Left colon (tissue), 2 donors: ENCODE measurements around the gene TPPP3. TPM values are rescaled to one million over a fixed set of nuclear protein-coding genes. Genes with fewer than 3 reads are reported as not detected.
"Not testable (repeated sequence)": the region's sequence is repeated elsewhere in the genome, so short reads cannot be mapped to it uniquely, and the experiment has no call there.

Source experiments
- ATAC-seq: fragments of 200-7000 bp; cut with Tn5 transposase; one replicate; pipeline ENCODE4 v1.9.1; 2020; ENCODE audit warnings: mild to moderate bottlenecking, moderate library complexity
- DNase-seq, 2 donors: peaks; one replicate each; pipeline ENCODE4 v3.0.0-alpha.2; 2020
- intact Hi-C, 2 donors: fragments of 100-400 bp; cut with DNase I in 1 of 2; cut with micrococcal nuclease in 1 of 2; formaldehyde crosslinking; loops; one replicate each; pipeline versions ENCODE4 v1.11.2 to v1.14.0; 2022; cut with DNase I, micrococcal nuclease
- total RNA-seq, 2 donors: library from RNA; stranded (reverse); fragmentation: NEBNext Ultra II Directional; extraction: Animal tissue kit (Norgen Biotek cat#: 25700); gene quantifications; one replicate each; pipeline ENCODE4 v1.2.1, GENCODE V29; 2021
- donor health status: DM: no; HTN: no; CAD: no.
- donor health status: DM: yes; HTN: yes; CAD: no.

Gene TPPP3
- total RNA-seq, 2 donors from 2014 or later = 4.1 to 8.3 TPM

DNA sequence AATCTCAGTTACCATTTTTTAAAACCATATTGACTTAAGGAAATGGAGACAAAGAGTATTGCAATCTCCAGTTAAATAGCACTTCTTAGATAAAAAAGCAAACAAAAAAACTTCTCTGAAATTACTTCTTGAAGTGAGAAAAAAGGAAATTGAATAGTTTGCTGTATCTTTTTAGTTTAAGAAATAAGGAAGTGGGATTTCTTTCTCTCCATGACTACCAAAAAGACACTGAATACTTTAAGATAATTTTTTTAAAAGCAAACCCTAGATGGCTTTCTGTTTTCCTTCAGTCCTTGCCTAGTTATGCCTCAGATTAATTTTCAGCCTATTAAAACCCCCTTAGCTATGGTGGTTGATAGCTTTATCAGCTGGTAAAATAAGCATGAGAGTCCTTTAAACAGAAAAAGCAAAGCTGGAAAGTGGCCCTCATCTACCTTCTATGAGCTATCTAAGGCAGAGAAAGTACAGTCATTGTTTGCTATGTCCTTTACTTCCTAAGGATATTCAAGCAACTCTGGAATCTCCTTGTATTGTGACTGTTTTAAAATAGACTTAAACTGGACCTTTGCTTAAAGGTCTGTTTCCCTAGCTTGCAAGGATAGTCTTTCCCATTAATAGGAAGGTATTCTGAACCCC lies 28.6 kb downstream of the TPPP3 start:
- DNase-seq (no peak), ATAC-seq (peak; percentile 16)
- intact Hi-C loops = no loop called here

GRCh38 chr16:67361038-67361437 lies 32.3 kb downstream of the TPPP3 start:
- DNase-seq = no peak
- ATAC-seq = no peak
- intact Hi-C loops = no loop called here

GRCh38 chr16:67359540-67360269 lies 33.6 kb downstream of the TPPP3 start:
- ATAC-seq, intact Hi-C loops, DNase-seq: not testable (repeated sequence)

DNA sequence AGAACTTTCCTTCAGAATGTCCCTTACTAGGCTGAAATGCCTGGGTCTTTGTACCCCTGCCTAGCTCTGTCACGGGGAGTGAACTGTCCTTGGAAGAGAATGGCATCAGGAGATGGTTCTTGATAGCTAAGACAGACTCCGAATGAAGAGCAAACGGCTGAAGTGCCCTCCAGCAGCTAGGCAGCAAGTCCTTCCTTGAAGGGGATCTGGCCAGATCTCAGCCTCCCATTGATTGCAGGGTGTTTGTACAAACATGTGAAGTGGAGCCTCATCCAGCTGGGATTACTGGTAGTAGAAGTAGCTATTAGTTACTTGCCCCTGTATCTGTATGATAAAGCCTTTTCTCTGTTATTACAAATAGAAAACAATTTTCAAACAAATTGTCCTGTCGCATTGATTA lies 35.7 kb downstream of the TPPP3 start:
- ATAC-seq (no peak), DNase-seq (no peak)
- intact Hi-C loops = no loop called here

- ATAC-seq (no peak), DNase-seq (no peak)
- intact Hi-C loops = no loop called here
Observed at GRCh38 chr16:67356396-67356795, 36.9 kb downstream of the TPPP3 start.

- intact Hi-C loops, ATAC-seq: not testable (repeated sequence)
Observed at GRCh38 chr16:67352463-67352862, 40.8 kb downstream of the TPPP3 start.

DNA sequence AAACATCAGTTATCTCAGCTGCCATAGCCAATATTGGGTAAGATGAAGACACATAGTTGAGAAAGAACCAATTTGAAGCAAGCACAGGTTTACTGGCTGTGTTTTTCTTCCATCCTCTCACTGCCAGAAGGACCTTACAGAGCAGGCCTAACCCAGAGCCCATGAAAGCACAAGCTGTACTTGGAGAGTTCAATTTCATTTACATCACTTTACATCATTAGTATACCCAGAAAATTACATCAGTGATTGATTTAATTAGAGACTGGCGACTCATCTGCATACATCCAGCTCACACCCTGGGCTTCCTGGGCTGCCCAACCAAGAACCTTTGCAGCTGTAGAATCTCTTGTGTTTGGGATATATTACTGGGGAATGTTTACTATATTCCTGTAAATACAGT lies 43.0 kb downstream of the TPPP3 start:
- no peak for DNase-seq
- ATAC-seq = no peak
- intact Hi-C loops = no loop called here

More at GRCh38 chr16:67352463-67352862, 40.8 kb downstream of the TPPP3 start:
- DNase-seq = not testable (repeated sequence)

- DNase-seq (no peak), ATAC-seq (peak; percentile 39)
Observed at GRCh38 chr16:67349172-67349571, 44.1 kb downstream of the TPPP3 start.

DNA sequence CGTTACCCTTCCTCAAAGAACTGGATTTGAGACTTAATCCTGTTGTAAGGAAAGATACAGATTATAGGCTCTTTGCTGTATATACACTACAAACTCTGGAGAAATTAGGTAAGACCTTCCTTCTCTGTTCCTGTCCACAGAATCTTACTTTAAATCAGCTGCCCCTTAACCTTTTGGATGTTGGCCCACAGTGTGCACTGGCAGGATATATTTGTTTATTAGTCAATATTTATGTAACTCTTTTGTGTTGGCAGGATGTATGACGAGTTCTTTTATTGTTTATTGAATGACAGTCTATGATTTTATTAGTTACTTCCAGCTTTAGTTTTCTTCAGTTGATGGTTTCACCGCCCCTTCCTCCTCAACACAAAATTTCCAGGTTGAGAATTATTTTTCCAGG lies 47.0 kb downstream of the TPPP3 start:
- no peak for DNase-seq
- intact Hi-C loops = no loop called here
- peak; percentile 39 for ATAC-seq

More at GRCh38 chr16:67349172-67349571, 44.1 kb downstream of the TPPP3 start:
- intact Hi-C loops = no loop called here

DNA sequence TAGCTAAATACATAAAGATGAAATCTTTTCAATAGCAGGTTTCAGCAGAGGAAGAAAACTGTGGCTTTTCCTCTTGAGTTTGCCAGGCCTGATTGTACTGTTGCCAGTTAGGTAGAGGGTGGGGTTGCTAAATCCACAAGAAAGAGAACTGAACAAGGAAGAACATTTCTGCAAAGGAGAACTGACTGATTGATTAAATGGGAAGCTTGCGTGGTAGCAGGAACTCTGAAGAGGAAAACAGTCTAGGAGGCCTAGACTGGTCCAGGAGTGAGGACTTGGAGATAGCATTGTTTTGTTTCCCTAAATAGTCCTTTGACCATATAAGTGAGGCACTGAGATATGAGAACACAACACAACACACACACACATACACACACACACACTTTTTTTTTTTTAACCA lies 47.9 kb downstream of the TPPP3 start:
- intact Hi-C loops = no loop called here
- ATAC-seq (peak; percentile 96), DNase-seq (peak in 1 of 2 donors; percentile 35)

GRCh38 chr16:67342616-67343015 lies 50.7 kb downstream of the TPPP3 start:
- no peak for DNase-seq
- ATAC-seq = no peak
- intact Hi-C loops = no loop called here

GRCh38 chr16:67341250-67341649 lies 52.0 kb downstream of the TPPP3 start:
- intact Hi-C loops = no loop called here
- no peak for ATAC-seq

More at GRCh38 chr16:67341250-67341649, 52.0 kb downstream of the TPPP3 start:
- DNase-seq = no peak

Other genes with a start within 250 kb of the TPPP3 start
- gene B3GNT9, start 242.5 kb downstream of the TPPP3 start, total RNA-seq = 1 to 10 TPM; 2.9 to 4.3 TPM
- 10 to 100 TPM; 25.5 to 27.4 TPM for gene TRADD, start 233.6 kb downstream of the TPPP3 start, total RNA-seq
- 10 to 100 TPM; 20.2 to 23.0 TPM for gene FBXL8, start 233.5 kb downstream of the TPPP3 start, total RNA-seq
- 10 to 100 TPM; 36.5 to 39.2 TPM for gene HSF4, start 228.8 kb downstream of the TPPP3 start, total RNA-seq
- gene NOL3, start 223.0 kb downstream of the TPPP3 start, total RNA-seq = 10 to 100 TPM; 23.1 to 30.2 TPM
- 10 to 100 TPM; 21.9 to 30.8 TPM for gene MATCAP1, start 209.5 kb downstream of the TPPP3 start, total RNA-seq
- 1 to 10 TPM; 2.3 to 5.9 TPM for gene EXOC3L1, start 203.4 kb downstream of the TPPP3 start, total RNA-seq
- gene E2F4, start 201.3 kb downstream of the TPPP3 start, total RNA-seq = 10 to 100 TPM; 59.1 to 81.4 TPM
- gene ELMO3, start 194.4 kb downstream of the TPPP3 start, total RNA-seq = 10 to 100 TPM; 58.1 to 60.5 TPM
- 10 to 100 TPM; 40.7 to 42.0 TPM for gene TMEM208, start 166.4 kb downstream of the TPPP3 start, total RNA-seq
- gene FHOD1, start 146.0 kb downstream of the TPPP3 start, total RNA-seq = 10 to 100 TPM; 29.7 to 42.7 TPM
- 1 to 10 TPM in 1 of 2 donors, under 1 TPM in 1; 0.61 to 1.3 TPM for gene SLC9A5, start 144.5 kb downstream of the TPPP3 start, total RNA-seq
- 10 to 100 TPM in 1 of 2 donors, 1 to 10 TPM in 1; 7.7 to 11.9 TPM for gene PLEKHG4, start 114.0 kb downstream of the TPPP3 start, total RNA-seq
- under 1 TPM in 1 of 2 donors, not detected in 1; 0.06 TPM for gene KCTD19, start 66.8 kb downstream of the TPPP3 start, total RNA-seq
- under 1 TPM; 0.34 to 0.40 TPM for gene LRRC36, start 66.7 kb downstream of the TPPP3 start, total RNA-seq
- gene ZDHHC1, start 23.0 kb upstream of the TPPP3 start, total RNA-seq = 10 to 100 TPM; 10.7 to 12.5 TPM
- 1,000 to 10,000 TPM in 1 of 2 donors, 100 to 1,000 TPM in 1; 723 to 1,005 TPM for gene HSD11B2, start 37.6 kb upstream of the TPPP3 start, total RNA-seq
- gene ATP6V0D1, start 87.7 kb upstream of the TPPP3 start, total RNA-seq = 100 to 1,000 TPM; 226 to 297 TPM
- not detected for gene AGRP, start 90.0 kb upstream of the TPPP3 start, total RNA-seq
- gene RIPOR1, start 135.3 kb upstream of the TPPP3 start, total RNA-seq = 10 to 100 TPM; 14.4 to 22.4 TPM
- gene CTCF, start 169.0 kb upstream of the TPPP3 start, total RNA-seq = 10 to 100 TPM; 37.0 to 42.2 TPM